ENCODE results near the gene ZNF385D.

Gene ZNF385D

DNA sequence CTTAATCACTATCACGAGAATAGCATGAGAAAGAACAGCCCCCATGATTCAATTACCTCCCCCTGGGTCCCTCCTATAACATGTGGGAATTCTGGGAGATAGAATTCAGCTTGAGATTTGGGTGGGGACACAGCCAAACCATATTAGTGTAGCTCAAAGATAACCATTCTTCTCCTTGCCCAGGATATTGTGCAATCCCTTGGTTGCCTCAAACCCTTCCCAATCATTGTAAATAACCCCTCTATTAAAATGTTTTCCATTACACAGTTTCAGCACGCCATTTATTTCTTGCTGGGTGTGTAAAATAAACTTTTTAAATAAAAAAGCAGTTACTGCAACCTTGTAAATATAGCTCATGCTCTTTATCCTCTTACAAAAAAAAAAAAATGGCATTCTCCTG is 47.7 kb downstream of the ZNF385D start:
- Histone ChIP-seq H3K27ac (ENCODE audit: low read depth, low read length) (no peak overlapping the region), H3K4me1 (ENCODE audit: control insufficient read depth in 5 of 5, insufficient read depth in 5 of 5, low read length in 5 of 5) (peaks cover 0 to 7% (median 3%) of the 10 kb centered on the region in 5 donors), H3K4me3 (ENCODE audit: low read depth in 1 of 5, low read length in 5 of 5) (no peak overlapping the region), H3K27me3 (ENCODE audit: control insufficient read depth in 5 of 5, insufficient read depth in 4 of 5, low read length in 5 of 5) (no peaks in the 10 kb centered on the region), H3K36me3 (ENCODE audit: control insufficient read depth in 5 of 5, insufficient read depth in 5 of 5, low read length in 5 of 5) (no peaks in the 10 kb centered on the region), H3K9me3 (ENCODE audit: control insufficient read depth in 5 of 5, low read length in 5 of 5) (peaks cover 0 to 4% (median 0%) of the 10 kb centered on the region in 5 donors), H3K9ac (ENCODE audit: low read length in 5 of 5) (no peak overlapping the region)

DNA sequence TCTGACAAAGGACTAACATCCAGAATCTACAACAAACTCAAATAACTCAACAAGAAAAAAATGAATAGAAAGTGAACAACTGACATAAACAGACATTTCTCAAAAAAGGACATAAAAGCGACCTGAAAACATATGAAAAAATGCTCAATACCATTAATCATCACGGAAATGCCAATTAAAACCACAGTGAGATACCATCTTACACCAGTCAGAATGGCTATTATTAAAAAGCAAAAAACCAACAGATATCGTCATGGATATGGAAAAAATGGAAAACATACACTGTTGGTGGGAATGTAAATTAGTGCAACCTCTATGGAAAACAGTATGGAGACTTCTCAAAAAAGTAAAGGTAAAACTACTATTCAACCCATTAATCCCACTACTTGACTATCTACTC is 53.3 kb downstream of the ZNF385D start:
- Histone ChIP-seq H3K4me3 (ENCODE audit: low read depth in 1 of 5, low read length in 5 of 5) (no peak overlapping the region), H3K9ac (ENCODE audit: low read length in 5 of 5) (no peak overlapping the region), H3K9me3 (ENCODE audit: control insufficient read depth in 5 of 5, low read length in 5 of 5) (peaks cover 0 to 4% (median 0%) of the 10 kb centered on the region in 5 donors), H3K27ac (ENCODE audit: low read depth, low read length) (no peak overlapping the region), H3K4me1 (ENCODE audit: control insufficient read depth in 5 of 5, insufficient read depth in 5 of 5, low read length in 5 of 5) (no peaks in the 10 kb centered on the region), H3K36me3 (ENCODE audit: control insufficient read depth in 5 of 5, insufficient read depth in 5 of 5, low read length in 5 of 5) (no peaks in the 10 kb centered on the region), H3K27me3 (ENCODE audit: control insufficient read depth in 5 of 5, insufficient read depth in 4 of 5, low read length in 5 of 5) (no peaks in the 10 kb centered on the region)

DNA sequence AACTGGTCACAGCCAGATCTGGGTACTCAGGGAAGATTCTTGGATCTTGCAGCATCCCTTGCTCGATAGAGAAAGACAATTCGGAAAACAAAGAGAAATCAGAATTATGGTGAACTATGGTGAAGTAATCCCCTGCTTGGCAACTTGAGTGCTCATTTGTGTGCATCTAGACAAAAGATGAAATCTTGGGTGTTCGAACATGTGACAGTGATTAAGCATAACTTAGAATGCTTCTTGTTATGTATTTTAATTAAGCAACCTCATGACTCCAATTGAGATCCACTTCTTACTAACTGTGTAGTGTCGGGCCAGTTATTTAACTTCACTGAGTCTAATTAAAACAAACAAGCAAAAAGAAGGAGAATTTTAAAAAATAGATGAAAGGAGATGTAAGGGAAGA is 56.5 kb downstream of the ZNF385D start:
- Histone ChIP-seq H3K9me3 (ENCODE audit: control insufficient read depth in 5 of 5, low read length in 5 of 5) (peaks cover 0 to 2% (median 0%) of the 10 kb centered on the region in 5 donors), H3K27ac (ENCODE audit: low read depth, low read length) (no peak overlapping the region), H3K4me3 (ENCODE audit: low read depth in 1 of 5, low read length in 5 of 5) (no peak overlapping the region), H3K9ac (ENCODE audit: low read length in 5 of 5) (no peak overlapping the region), H3K27me3 (ENCODE audit: control insufficient read depth in 5 of 5, insufficient read depth in 4 of 5, low read length in 5 of 5) (no peaks in the 10 kb centered on the region), H3K36me3 (ENCODE audit: control insufficient read depth in 5 of 5, insufficient read depth in 5 of 5, low read length in 5 of 5) (no peaks in the 10 kb centered on the region), H3K4me1 (ENCODE audit: control insufficient read depth in 5 of 5, insufficient read depth in 5 of 5, low read length in 5 of 5) (peaks cover 0 to 7% (median 0%) of the 10 kb centered on the region in 5 donors)

DNA sequence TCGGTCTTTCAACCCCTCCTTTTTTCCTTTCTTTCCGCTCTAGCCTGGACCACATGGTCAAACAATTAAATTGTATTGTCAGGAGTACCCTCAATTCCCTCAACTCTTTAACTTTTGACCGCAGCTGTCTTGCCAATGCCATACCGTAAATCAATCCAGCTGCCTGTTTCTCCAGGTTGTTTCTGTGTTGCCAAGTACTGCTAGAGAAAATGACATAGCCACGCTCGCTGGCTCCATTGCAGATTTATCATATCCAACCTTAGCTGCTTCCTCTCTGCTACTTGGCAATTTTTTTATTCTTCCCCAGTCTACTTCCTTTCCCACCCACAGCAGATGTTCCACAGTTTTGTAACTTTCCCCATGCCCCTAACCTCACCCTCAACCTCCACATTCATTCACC is 60.0 kb downstream of the ZNF385D start:
- Histone ChIP-seq H3K36me3 (ENCODE audit: control insufficient read depth in 5 of 5, insufficient read depth in 5 of 5, low read length in 5 of 5) (no peaks in the 10 kb centered on the region), H3K27me3 (ENCODE audit: control insufficient read depth in 5 of 5, insufficient read depth in 4 of 5, low read length in 5 of 5) (no peaks in the 10 kb centered on the region), H3K9ac (ENCODE audit: low read length in 5 of 5) (no peak overlapping the region), H3K4me3 (ENCODE audit: low read depth in 1 of 5, low read length in 5 of 5) (no peak overlapping the region), H3K4me1 (ENCODE audit: control insufficient read depth in 5 of 5, insufficient read depth in 5 of 5, low read length in 5 of 5) (peaks cover 0 to 11% (median 0%) of the 10 kb centered on the region in 5 donors), H3K27ac (ENCODE audit: low read depth, low read length) (no peak overlapping the region), H3K9me3 (ENCODE audit: control insufficient read depth in 5 of 5, low read length in 5 of 5) (peaks cover 0 to 2% (median 0%) of the 10 kb centered on the region in 5 donors)

DNA sequence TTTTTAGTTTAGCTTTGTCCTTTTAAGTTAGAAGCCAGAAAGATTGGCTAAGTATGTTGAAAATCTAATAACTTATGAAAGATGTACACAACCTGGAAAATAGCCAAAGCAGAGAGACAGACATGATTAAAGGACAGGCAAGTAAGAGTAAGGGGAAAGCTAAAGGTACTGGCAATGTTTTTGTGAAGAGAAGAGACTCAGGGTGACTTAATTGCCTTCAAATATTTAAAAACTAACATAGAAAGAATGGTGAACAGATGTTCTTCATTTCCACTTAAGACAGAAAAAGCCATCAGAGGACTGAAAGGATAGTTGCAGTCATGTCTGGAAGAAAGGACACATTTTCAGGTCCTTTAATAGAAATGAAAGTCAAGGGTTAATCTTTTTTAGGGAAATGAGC is 68.8 kb downstream of the ZNF385D start:
- Histone ChIP-seq H3K27me3 (ENCODE audit: control insufficient read depth in 5 of 5, insufficient read depth in 4 of 5, low read length in 5 of 5) (no peaks in the 10 kb centered on the region), H3K4me1 (ENCODE audit: control insufficient read depth in 5 of 5, insufficient read depth in 5 of 5, low read length in 5 of 5) (peaks cover 0 to 9% (median 0%) of the 10 kb centered on the region in 5 donors), H3K9me3 (ENCODE audit: control insufficient read depth in 5 of 5, low read length in 5 of 5) (no peaks in the 10 kb centered on the region), H3K27ac (ENCODE audit: low read depth, low read length) (no peak overlapping the region), H3K9ac (ENCODE audit: low read length in 5 of 5) (no peak overlapping the region), H3K36me3 (ENCODE audit: control insufficient read depth in 5 of 5, insufficient read depth in 5 of 5, low read length in 5 of 5) (no peaks in the 10 kb centered on the region), H3K4me3 (ENCODE audit: low read depth in 1 of 5, low read length in 5 of 5) (no peak overlapping the region)

DNA sequence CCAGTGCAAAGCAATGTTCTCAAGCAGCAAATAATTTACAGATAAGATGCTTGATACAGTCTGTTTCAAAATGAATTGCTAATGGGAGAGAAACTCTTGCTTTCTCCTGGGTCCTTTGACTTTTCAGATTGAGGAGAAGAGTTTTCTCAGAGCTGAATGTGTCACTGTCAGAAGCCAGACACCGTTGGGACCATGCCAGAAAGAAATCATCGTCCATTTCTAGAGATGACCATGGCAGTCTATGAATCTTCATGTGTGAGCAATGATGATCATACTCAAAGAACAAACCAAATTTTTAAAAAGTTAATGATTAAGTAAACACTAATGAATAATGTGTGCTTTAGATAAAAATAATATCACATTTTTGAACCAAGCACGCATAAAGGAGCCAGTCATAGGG is 77.6 kb downstream of the ZNF385D start:
- no peaks in the 10 kb centered on the region for H3K27me3 ChIP-seq (ENCODE audit: control insufficient read depth in 5 of 5, insufficient read depth in 4 of 5, low read length in 5 of 5)

DNA sequence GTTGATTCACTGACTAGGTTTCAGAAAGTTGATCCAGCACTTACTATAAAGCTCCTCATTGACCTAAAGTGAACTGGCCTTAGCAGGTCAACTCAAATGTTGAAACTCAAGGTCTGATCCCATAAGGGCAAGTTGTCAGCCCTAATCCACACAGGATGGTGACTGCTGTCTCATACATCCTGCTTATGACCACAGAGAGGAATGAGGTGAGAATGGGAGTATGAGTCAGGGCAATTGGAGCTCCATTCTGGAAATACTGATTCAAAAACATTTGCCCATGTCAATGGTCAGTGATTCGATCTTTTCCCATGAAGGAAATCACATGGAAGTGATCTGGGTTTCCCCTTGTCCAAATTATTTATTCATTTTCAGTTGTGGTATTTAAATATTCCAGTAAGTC is 78.7 kb downstream of the ZNF385D start:
- Histone ChIP-seq H3K27me3 (ENCODE audit: control insufficient read depth in 5 of 5, insufficient read depth in 4 of 5, low read length in 5 of 5) (no peaks in the 10 kb centered on the region), H3K9me3 (ENCODE audit: control insufficient read depth in 5 of 5, low read length in 5 of 5) (no peaks in the 10 kb centered on the region), H3K4me1 (ENCODE audit: control insufficient read depth in 5 of 5, insufficient read depth in 5 of 5, low read length in 5 of 5) (peaks cover 0 to 5% (median 0%) of the 10 kb centered on the region in 5 donors), H3K27ac (ENCODE audit: low read depth, low read length) (no peak overlapping the region), H3K36me3 (ENCODE audit: control insufficient read depth in 5 of 5, insufficient read depth in 5 of 5, low read length in 5 of 5) (no peaks in the 10 kb centered on the region), H3K9ac (ENCODE audit: low read length in 5 of 5) (no peak overlapping the region), H3K4me3 (ENCODE audit: low read depth in 1 of 5, low read length in 5 of 5) (no peak overlapping the region)

More for the DNA sequence above, 77.6 kb downstream of the ZNF385D start:
- H3K36me3 ChIP-seq (ENCODE audit: control insufficient read depth in 5 of 5, insufficient read depth in 5 of 5, low read length in 5 of 5): no peaks in the 10 kb centered on the region
- H3K9ac ChIP-seq (ENCODE audit: low read length in 5 of 5): no peak overlapping the region
- H3K4me1 ChIP-seq (ENCODE audit: control insufficient read depth in 5 of 5, insufficient read depth in 5 of 5, low read length in 5 of 5): peaks cover 0 to 5% (median 0%) of the 10 kb centered on the region in 5 donors
- no peak overlapping the region for H3K4me3 ChIP-seq (ENCODE audit: low read depth in 1 of 5, low read length in 5 of 5)
- no peaks in the 10 kb centered on the region for H3K9me3 ChIP-seq (ENCODE audit: control insufficient read depth in 5 of 5, low read length in 5 of 5)
- no peak overlapping the region for H3K27ac ChIP-seq (ENCODE audit: low read depth, low read length)

DNA sequence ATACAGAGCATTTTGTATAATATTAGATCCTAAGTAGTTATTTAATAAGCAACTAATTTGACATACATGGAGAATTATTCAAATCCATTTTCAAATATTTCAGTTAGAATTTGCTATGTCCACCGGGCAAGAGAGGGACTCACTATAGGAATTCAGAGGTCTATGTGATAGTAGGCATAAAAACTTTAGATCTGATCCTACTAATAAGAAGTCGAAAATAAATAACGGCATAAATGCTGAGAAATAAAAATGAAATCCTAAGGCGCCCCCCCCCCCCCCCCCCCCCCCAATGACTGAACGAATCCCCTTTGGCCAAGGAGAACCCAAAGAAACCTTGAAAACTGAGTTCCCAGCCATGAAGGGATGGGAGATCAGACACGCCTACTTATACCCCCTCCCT is 80.6 kb downstream of the ZNF385D start:
- no peak overlapping the region for H3K27ac ChIP-seq (ENCODE audit: low read depth, low read length)
- no peaks in the 10 kb centered on the region for H3K9me3 ChIP-seq (ENCODE audit: control insufficient read depth in 5 of 5, low read length in 5 of 5)
- H3K36me3 ChIP-seq (ENCODE audit: control insufficient read depth in 5 of 5, insufficient read depth in 5 of 5, low read length in 5 of 5): no peaks in the 10 kb centered on the region
- H3K9ac ChIP-seq (ENCODE audit: low read length in 5 of 5): no peak overlapping the region
- no peak overlapping the region for H3K4me3 ChIP-seq (ENCODE audit: low read depth in 1 of 5, low read length in 5 of 5)
- H3K4me1 ChIP-seq (ENCODE audit: control insufficient read depth in 5 of 5, insufficient read depth in 5 of 5, low read length in 5 of 5): peaks cover 0 to 5% (median 0%) of the 10 kb centered on the region in 5 donors
- no peaks in the 10 kb centered on the region for H3K27me3 ChIP-seq (ENCODE audit: control insufficient read depth in 5 of 5, insufficient read depth in 4 of 5, low read length in 5 of 5)

DNA sequence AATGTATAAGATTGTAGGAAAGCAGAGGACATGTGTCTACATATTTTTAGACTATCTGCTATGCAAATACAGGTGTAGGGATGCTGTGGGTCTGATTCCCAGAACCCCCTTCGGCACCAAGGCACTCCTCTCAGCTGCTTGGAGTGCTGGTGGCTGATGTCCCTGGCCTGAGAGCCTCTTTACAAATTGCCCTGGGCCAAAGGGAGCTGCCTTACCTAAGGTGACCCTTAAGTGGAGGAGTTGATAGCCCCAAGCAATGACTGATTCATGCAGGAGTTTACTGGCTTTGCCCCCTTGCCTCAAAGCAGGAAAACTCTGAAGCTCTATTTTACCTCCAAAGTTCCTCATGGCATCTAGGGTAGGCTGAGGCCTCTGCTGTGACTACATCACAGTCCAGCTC is 83.0 kb downstream of the ZNF385D start:
- H3K36me3 ChIP-seq (ENCODE audit: control insufficient read depth in 5 of 5, insufficient read depth in 5 of 5, low read length in 5 of 5): no peaks in the 10 kb centered on the region
- H3K4me3 ChIP-seq (ENCODE audit: low read depth in 1 of 5, low read length in 5 of 5): no peak overlapping the region
- H3K27me3 ChIP-seq (ENCODE audit: control insufficient read depth in 5 of 5, insufficient read depth in 4 of 5, low read length in 5 of 5): no peaks in the 10 kb centered on the region
- H3K9ac ChIP-seq (ENCODE audit: low read length in 5 of 5): no peak overlapping the region
- H3K27ac ChIP-seq (ENCODE audit: low read depth, low read length): no peak overlapping the region
- H3K9me3 ChIP-seq (ENCODE audit: control insufficient read depth in 5 of 5, low read length in 5 of 5): no peaks in the 10 kb centered on the region
- H3K4me1 ChIP-seq (ENCODE audit: control insufficient read depth in 5 of 5, insufficient read depth in 5 of 5, low read length in 5 of 5): peaks cover 0 to 5% (median 0%) of the 10 kb centered on the region in 5 donors

DNA sequence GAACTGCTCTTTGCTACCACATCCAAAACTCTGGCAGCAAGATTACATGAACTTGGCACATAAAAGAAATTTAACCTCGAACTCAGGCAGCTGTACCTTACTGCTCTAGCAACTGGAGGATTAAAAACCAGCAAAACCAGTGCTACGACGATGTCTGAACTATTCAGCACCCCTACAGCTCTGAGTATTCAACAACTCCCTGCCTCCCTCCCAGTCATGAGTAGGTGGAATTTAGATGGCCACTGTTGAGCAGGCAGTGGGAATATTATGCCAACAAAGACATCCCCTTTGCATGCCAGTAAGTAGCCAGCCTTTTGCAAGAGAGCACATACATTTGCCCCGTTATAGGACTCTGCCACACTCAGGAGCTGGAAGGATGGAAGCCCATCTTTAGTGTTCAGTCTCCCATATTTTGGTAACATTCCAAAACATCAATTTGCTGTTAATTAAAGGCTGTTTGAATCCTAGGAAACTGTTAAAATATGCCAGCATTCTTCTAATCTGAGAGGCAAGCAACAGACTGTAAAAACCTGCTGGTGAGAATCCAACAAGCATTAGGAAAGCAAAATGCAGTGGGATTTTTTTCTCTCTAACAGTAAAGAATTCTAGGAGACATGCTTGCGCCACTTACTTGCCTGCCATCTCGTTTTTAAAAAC is 85.4 kb downstream of the ZNF385D start:
- Histone ChIP-seq H3K4me3 (ENCODE audit: low read depth in 1 of 5, low read length in 5 of 5) (no peak overlapping the region), H3K9me3 (ENCODE audit: control insufficient read depth in 5 of 5, low read length in 5 of 5) (no peaks in the 10 kb centered on the region), H3K27ac (ENCODE audit: low read depth, low read length) (no peak overlapping the region), H3K4me1 (ENCODE audit: control insufficient read depth in 5 of 5, insufficient read depth in 5 of 5, low read length in 5 of 5) (no peaks in the 10 kb centered on the region), H3K36me3 (ENCODE audit: control insufficient read depth in 5 of 5, insufficient read depth in 5 of 5, low read length in 5 of 5) (no peaks in the 10 kb centered on the region), H3K9ac (ENCODE audit: low read length in 5 of 5) (no peak overlapping the region), H3K27me3 (ENCODE audit: control insufficient read depth in 5 of 5, insufficient read depth in 4 of 5, low read length in 5 of 5) (no peaks in the 10 kb centered on the region)
